ENCODE results near the gene IFITM5.

DNA sequence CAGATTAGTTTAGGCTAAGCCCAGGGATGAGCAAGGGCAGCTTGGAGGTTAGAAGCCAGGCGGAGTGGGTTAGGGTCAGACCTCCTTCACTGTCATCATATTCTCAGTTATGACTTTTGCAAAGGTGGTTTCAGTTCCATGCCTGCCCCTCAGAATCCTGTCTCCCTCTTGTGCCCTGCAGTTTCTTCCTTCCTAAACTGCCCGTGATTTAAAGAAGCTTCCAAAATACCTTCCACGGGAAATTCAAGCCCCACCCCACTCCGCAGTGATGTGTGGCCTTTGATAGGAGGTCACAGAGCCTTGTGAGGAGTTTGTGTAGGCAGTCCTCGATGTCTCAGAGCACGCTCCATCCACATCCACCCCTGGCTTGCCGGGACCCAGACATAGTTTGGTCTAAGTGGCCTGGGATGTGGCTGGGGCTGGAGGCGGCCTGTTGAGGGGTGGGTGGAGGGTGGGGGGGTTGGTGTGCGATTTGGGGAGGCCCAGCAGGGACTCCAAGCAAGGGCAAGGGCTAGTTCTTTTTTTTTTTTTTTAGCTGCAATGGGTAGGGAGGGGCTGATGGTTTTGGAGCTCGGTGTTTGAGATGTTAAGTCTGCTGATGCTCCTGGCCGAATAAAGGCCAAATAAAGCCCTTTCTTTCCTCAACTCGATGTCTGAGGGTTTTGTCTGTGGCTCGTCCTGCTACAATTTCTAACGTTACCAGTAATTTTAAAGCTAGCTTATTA is 12.9 kb upstream of the IFITM5 start:
- TF ChIP-seq ZNF384 (IDR thresholded peaks at IDR 0.05) (no peak), TARDBP (IDR thresholded peaks at IDR 0.05) (no peak), FOXA1 (IDR thresholded peaks at IDR 0.05) (no peak), L3MBTL2 (conservative IDR thresholded peaks at IDR 0.05) (no peak), SUZ12 (IDR thresholded peaks at IDR 0.05) (no peak), BHLHE40 (IDR thresholded peaks at IDR 0.05; ENCODE audit: borderline replicate concordance) (no peak), PKNOX1 (IDR thresholded peaks at IDR 0.05) (no peak), SP1 (IDR thresholded peaks at IDR 0.05) (no peak), NFRKB (IDR thresholded peaks at IDR 0.05) (no peak), ARNT (IDR thresholded peaks at IDR 0.05) (no peak), ELF4 (IDR thresholded peaks at IDR 0.05) (no peak)

Data from HEK293T (cell line).